K562 (cell line): ENCODE data around the gene PTPRE.

Experiments
- ATF6 ChIP-seq: sonication (generic); formaldehyde crosslinking; IDR thresholded peaks from 2 replicates; pipeline ENCODE4 v1.4.0; 2020; ENCODE audit warnings: mild to moderate bottlenecking, missing genetic modification reagents
- HDGF ChIP-seq: fragments of 450-650 bp; IDR thresholded peaks from 2 replicates; pipeline ENCODE4 v1.6.1; 2016
- JUN ChIP-seq, 2 experiments: sonication (generic) in 1 of 2; formaldehyde crosslinking in 1 of 2; IDR thresholded peaks; 2 replicates each; pipeline versions ENCODE4 v1.6.1 to v1.8.0; 2012 to 2022; ENCODE audit warnings: borderline replicate concordance in 2 of 2, mild to moderate bottlenecking in 2 of 2, improper control_type of control experiment in 1 of 2, low read depth in 1 of 2, low read length in 1 of 2, missing genetic modification reagents in 1 of 2
- MCM2 ChIP-seq: fragments of 450-650 bp; IDR thresholded peaks from 2 replicates; pipeline ENCODE4 v1.6.1; 2017; ENCODE audit warnings: low read depth, mild to moderate bottlenecking
- MCM3 ChIP-seq: fragments of 450-650 bp; IDR thresholded peaks from 2 replicates; pipeline ENCODE4 v1.6.1; 2016
- ZBTB43 ChIP-seq: sonication (generic); formaldehyde crosslinking; IDR thresholded peaks from 2 replicates; pipeline ENCODE4 v1.8.0; 2023; ENCODE audit warnings: mild to moderate bottlenecking, missing genetic modification reagents

GRCh38 chr10:127871631-127872010 is 35.3 kb upstream of the PTPRE start:
- TF ChIP-seq MCM3 = no peak
- TF ChIP-seq ATF6 (CRISPR knock-in tag) = no peak
- TF ChIP-seq MCM2 = no peak
- no peak for TF ChIP-seq JUN (IDR thresholded peaks at IDR 0.05; ENCODE audit: borderline replicate concordance, low read depth, low read length)
- no peak for TF ChIP-seq JUN (CRISPR knock-in tag; IDR thresholded peaks at IDR 0.05; ENCODE audit: borderline replicate concordance)
- TF ChIP-seq ZBTB43 = no peak
- no peak for TF ChIP-seq HDGF
